ENCODE data around the gene LRRC8D.

DNA sequence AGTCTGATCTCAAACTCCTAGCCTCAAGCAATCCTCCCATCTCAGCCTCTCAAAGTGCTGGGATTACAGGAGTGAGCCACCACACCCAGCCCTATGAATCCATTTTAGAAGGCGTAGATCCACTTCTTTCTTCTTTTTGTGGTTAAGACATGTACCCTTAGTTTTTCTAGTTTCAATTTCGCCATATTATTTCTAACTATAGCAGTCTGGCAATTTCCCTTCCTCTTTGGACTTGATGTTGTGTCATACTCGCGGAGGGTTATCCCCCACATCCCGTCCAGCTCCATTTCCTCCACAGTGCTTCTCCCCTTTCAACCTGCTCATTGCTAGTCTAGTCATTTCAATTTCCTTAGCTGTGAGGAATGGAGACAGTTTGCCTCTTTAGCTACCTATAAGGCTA is 5.2 kb upstream of the LRRC8D start:
- no peak for TF ChIP-seq ZNF565 (CRISPR knock-in tag; conservative IDR thresholded peaks at IDR 0.05; ENCODE audit: low read depth)
- TF ChIP-seq TOX (CRISPR knock-in tag; IDR thresholded peaks at IDR 0.05; ENCODE audit: borderline replicate concordance) = no peak
- TF ChIP-seq RARB (CRISPR knock-in tag; IDR thresholded peaks at IDR 0.05) = no peak
- TF ChIP-seq ISL1 (CRISPR knock-in tag; IDR thresholded peaks at IDR 0.05) = no peak
- TF ChIP-seq, protein P1, sequence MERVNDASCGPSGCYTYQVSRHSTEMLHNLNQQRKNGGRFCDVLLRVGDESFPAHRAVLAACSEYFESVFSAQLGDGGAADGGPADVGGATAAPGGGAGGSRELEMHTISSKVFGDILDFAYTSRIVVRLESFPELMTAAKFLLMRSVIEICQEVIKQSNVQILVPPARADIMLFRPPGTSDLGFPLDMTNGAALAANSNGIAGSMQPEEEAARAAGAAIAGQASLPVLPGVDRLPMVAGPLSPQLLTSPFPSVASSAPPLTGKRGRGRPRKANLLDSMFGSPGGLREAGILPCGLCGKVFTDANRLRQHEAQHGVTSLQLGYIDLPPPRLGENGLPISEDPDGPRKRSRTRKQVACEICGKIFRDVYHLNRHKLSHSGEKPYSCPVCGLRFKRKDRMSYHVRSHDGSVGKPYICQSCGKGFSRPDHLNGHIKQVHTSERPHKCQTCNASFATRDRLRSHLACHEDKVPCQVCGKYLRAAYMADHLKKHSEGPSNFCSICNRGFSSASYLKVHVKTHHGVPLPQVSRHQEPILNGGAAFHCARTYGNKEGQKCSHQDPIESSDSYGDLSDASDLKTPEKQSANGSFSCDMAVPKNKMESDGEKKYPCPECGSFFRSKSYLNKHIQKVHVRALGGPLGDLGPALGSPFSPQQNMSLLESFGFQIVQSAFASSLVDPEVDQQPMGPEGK (CRISPR knock-in tag; IDR thresholded peaks at IDR 0.05; ENCODE audit: borderline replicate concordance) = no peak
- TF ChIP-seq ARNTL (CRISPR knock-in tag; IDR thresholded peaks at IDR 0.05; ENCODE audit: borderline replicate concordance, low read depth) = no peak
- TF ChIP-seq, protein P2, sequence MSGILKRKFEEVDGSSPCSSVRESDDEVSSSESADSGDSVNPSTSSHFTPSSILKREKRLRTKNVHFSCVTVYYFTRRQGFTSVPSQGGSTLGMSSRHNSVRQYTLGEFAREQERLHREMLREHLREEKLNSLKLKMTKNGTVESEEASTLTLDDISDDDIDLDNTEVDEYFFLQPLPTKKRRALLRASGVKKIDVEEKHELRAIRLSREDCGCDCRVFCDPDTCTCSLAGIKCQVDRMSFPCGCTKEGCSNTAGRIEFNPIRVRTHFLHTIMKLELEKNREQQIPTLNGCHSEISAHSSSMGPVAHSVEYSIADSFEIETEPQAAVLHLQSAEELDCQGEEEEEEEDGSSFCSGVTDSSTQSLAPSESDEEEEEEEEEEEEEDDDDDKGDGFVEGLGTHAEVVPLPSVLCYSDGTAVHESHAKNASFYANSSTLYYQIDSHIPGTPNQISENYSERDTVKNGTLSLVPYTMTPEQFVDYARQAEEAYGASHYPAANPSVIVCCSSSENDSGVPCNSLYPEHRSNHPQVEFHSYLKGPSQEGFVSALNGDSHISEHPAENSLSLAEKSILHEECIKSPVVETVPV (CRISPR knock-in tag; IDR thresholded peaks at IDR 0.05) = no peak
- no peak for TF ChIP-seq ZC3H10 (CRISPR knock-in tag; IDR thresholded peaks at IDR 0.05)

Measured in SK-N-SH treated with all-trans-retinoic acid at 6 μM for 48 hours (cell line).